ENCODE data around the gene POPDC3. TPM values are rescaled to one million over a fixed set of nuclear protein-coding genes. Genes with fewer than 3 reads are reported as not detected.

POPDC3 gene
- 25.8 and 29.4 TPM in 2 replicates for total RNA-seq (2012; rRNA removed)
- polyA plus RNA-seq (2012; rRNA removed) = 19.7 and 22.7 TPM in 2 replicates
- polyA plus RNA-seq (2012; cell fraction: cytosol; rRNA removed) = 3.7 and 8.9 TPM in 2 replicates
- 1.9 and 20.4 TPM in 2 replicates for polyA plus RNA-seq (2012; cell fraction: nucleus; rRNA removed; ENCODE audit: low replicate concordance)
- percentile 66 among the genes with signal in this experiment for Bru-seq, nascent RNA
- percentile 42 among the genes with signal in this experiment for BruChase-seq, experiment 1, labeled RNA remaining after a 6-hour chase
- percentile 40 among the genes with signal in this experiment for BruChase-seq, experiment 2, labeled RNA remaining after a 2-hour chase
- long read RNA-seq, transcript POPDC3-203 (4 exons, 1,029 nt) = major isoform, 9 of 21 reads
- long read RNA-seq, transcript POPDC3-201 (4 exons, 1,345 nt) = minor isoform, 7 of 21 reads
- long read RNA-seq, partial matches to known transcripts = 1 of 21 reads
- long read RNA-seq, other reads (novel, unspliced or antisense) = 4 of 21 reads

GRCh38 chr6:105179244-105180065, at the start of gene POPDC3:
Gene POPDC3 (minus strand): TSS chr6:105180014. CDS start chr6:105161909, 18,105 bp downstream.
- Histone ChIP-seq H4K8ac (ENCODE audit: low read depth in 2 of 2, low read length in 2 of 2) (peak within 1 kb of the TSS; percentile 58 to 94; a peak in 3 of 4 replicates), H2AFZ (replicated peaks; ENCODE audit: low read length, poor library complexity) (peak within 1 kb of the TSS; percentile 98), H4K91ac (ENCODE audit: insufficient read depth, low read depth, low read length) (peak within 1 kb of the TSS; percentile 60), H3K56ac (ENCODE audit: extremely low read depth, insufficient read depth, low read length) (peak within 1 kb of the TSS; percentile 77), H3K27me3 (ENCODE audit: control insufficient read depth, insufficient read depth, low read length) (no peaks in the 10 kb centered on the region), H3K4me3 (ENCODE audit: insufficient read depth, low read depth, low read length) (peak within 1 kb of the TSS; percentile 63), H3K9me1 (ENCODE audit: insufficient read depth, low read length) (no peaks in the 10 kb centered on the region; the same call in 1 of the 2 replicates), H3K4me2 (ENCODE audit: low read depth, low read length) (peak within 1 kb of the TSS; percentile 85), H3K9me3 (ENCODE audit: control insufficient read depth, insufficient read depth, low read length) (no peaks in the 10 kb centered on the region; the same call in 1 of the 2 replicates), H3K18ac (ENCODE audit: low read depth, low read length) (peak within 1 kb of the TSS; percentile 58), H2AK5ac (ENCODE audit: low read depth, low read length) (peak within 1 kb of the TSS; percentile 17), H4K5ac (ENCODE audit: low read depth, low read length) (peak within 1 kb of the TSS; percentile 49), H2BK120ac (ENCODE audit: low read depth, low read length) (peak within 1 kb of the TSS; percentile 93), H3K4me1 (ENCODE audit: control insufficient read depth, insufficient read depth, low read length) (peaks cover 2% of the 10 kb centered on the region; the same call in 1 of the 2 replicates), H2AK9ac (replicated peaks; ENCODE audit: low read depth, low read length, poor library complexity) (peak within 1 kb of the TSS; percentile 77), H3K23ac (ENCODE audit: low read depth, low read length) (peak within 1 kb of the TSS; percentile 96), H3K79me1 (ENCODE audit: low read depth in 1 of 2, low read length in 2 of 2) (peaks cover 4 to 27% of the 10 kb centered on the region in 2 experiments; a peak in 3 of 4 replicates), H3K27ac (ENCODE audit: insufficient read depth, low read length) (peak within 1 kb of the TSS; percentile 80), H2BK15ac (ENCODE audit: low read depth, low read length) (peak within 1 kb of the TSS; percentile 62; the same call in 2 of the 3 replicates), H3K9ac (ENCODE audit: low read depth, low read length) (peak within 1 kb of the TSS; percentile 77), H2BK5ac (ENCODE audit: low read depth, low read length, poor library complexity, severe bottlenecking) (peak within 1 kb of the TSS; percentile 99), H3K14ac (replicated peaks; ENCODE audit: low read depth, low read length) (peak within 1 kb of the TSS; percentile 95), H3K36me3 (ENCODE audit: control insufficient read depth, insufficient read depth, low read length) (no peaks in the 10 kb centered on the region), H2BK20ac (ENCODE audit: low read depth, low read length) (peak within 1 kb of the TSS; percentile 80), H4K20me1 (ENCODE audit: insufficient read depth, low read length) (no peaks in the 10 kb centered on the region), H3K4ac (ENCODE audit: low read depth, low read length) (peak within 1 kb of the TSS; percentile 91)
- CTCF ChIA-PET = no interaction called here
- ATAC-seq (ENCODE audit: low read depth) (peak; percentile 71), DNase-seq (peak; percentile 53)
- in situ Hi-C loops (cut with MboI; ENCODE audit: low sequenced_read_pairs) (no loop called here), dilution Hi-C loops (cut with HindIII; ENCODE audit: low sequenced_read_pairs, unreplicated experiment) (no loop called here), intact Hi-C loops (cut with micrococcal nuclease) (loop anchor here (5.0 kb wide), 2 partner anchors 63 to 183 kb away; no protein-coding TSS in a partner anchor)
- POLR2A ChIA-PET (ENCODE audit: unreplicated experiment) = no interaction called here
- no peak; the same call in 1 of the 2 replicates for TF ChIP-seq BHLHE40 (IDR thresholded peaks at IDR 0.05; ENCODE audit: low read depth, low read length)
- peak; percentile 13; the same call in 1 of the 2 replicates for TF ChIP-seq POLR2A (IDR thresholded peaks at IDR 0.05; ENCODE audit: low read depth, low read length)
- BruUV-seq (replicated peaks) = no TSS peak
- 1% methylated on average over 20 of the region's 90 CpGs; no CpG with 5 or more reads in 1 of the 2 experiments for WGBS, 2 experiments (ENCODE audit: extremely low coverage in 2 of 2, insufficient read length in 1 of 2)

All from IMR-90 (cell line).